Kasumi-1 (cell line): Measurements from ENCODE around the gene PLEKHG3.
"Not testable (repeated sequence)": the region's sequence is repeated elsewhere in the genome, so short reads cannot be mapped to it uniquely, and the experiment has no call there.

Experiments
- DNase-seq, 2 experiments: peaks; one replicate each; lab custom pipeline; 2025; lab: John Stamatoyannopoulos, UW

The PLEKHG3 gene

GRCh38 chr14:64688031-64688430, 16.2 kb upstream of the PLEKHG3 start:
- DNase-seq: peak; percentile 38 to 70

DNA sequence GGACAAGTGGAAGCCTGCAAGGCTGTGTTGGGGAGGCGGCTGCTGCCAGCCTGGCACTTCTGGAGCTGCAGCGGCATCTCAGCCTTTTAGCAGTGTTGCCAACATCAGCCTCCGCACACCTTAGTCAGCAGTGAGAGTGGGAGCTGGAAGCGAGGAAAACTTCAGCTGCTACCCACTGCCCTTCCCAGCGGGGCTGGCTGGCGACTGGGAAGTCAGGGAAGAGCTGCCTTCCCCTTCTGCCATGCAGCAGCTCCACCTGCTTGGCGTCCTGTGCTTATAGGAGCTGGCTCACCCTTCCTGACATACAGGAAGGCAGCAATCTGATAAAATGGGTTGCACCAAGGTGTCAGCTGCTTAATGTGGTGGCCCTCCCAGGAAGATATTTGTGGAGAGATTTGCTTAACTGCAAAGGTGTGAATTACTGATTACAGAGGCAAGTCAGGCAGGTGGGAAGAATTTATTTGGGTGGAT, 15.4 kb upstream of the PLEKHG3 start:
- DNase-seq: no peak

DNA sequence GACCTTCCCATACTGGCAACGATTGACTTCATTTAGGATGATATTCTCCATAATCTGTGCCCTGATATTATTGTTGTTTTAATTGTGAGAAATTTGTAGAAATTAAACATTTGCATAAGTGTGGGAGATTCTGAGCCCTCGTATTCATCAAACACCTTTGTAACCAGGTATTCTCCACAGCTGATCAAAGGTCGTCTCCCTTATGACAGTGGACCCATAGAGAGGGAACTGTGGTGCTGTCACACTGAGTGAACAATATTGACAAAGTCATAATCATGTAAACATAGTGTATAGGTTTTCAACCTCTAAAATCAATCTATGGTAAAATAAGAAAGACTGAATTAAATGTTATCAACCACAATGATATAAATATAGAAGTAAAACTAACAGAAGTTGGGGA, 14.9 kb upstream of the PLEKHG3 start:
- DNase-seq: no peak

DNA sequence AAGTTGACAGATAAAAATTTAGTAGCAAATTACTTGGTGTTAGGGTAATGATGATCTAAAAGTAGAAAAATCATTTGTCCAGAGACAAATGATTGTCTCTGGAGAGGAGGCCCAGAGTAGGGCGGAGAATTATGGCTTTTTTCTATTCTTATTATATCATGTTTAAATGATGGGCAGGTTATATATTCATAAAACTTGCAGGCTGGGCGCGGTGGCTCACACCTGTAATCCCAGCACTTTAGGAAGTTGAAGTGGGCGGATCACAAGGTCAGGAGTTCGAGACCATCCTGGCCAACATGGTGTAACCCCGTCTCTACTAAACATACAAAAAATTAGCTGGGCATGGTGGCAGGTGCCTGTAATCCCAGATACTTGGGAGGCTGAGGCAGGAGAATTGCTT, 13.6 kb upstream of the PLEKHG3 start:
- DNase-seq: not testable (repeated sequence)

DNA sequence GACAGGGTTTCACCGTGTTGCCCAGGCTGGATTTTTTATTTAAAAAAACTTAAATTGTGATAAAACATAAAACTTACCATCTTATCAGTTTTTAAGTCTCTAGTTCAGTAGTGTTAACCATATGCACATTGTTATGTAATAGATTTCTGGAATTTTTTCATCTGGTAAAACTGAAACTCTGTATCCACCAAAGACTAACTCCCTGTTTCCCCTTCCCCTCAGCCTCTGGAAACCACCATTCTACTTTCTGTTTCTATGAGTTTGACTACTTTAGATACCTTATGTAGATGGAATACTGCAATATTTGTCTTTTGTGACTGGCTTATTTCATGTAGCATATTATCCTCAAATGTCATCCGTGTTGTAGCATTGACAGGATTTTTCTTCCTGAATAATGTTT, 12.8 kb upstream of the PLEKHG3 start:
- no peak for DNase-seq

GRCh38 chr14:64692189-64692985, 11.8 kb upstream of the PLEKHG3 start:
- DNase-seq: no peak

GRCh38 chr14:64692986-64693809, 11.0 kb upstream of the PLEKHG3 start:
- no peak for DNase-seq

DNA sequence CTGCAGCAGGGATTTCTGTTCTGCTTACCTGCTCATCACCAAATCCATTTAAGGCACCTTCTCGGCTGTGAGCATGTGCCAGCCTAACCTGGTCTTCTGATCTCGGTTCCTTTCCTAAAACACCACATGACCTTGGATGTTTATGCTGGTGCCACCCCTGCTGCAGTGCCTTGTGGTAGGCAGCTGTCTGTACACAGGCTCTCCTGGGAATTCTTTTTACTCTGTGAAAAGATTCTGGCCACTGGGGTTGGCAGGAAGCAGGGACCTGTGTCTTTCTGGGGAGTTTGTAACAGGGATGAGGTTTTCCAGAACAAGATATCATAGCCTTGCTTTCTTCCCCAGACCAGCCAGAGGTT, 10.4 kb upstream of the PLEKHG3 start:
- no peak for DNase-seq

DNA sequence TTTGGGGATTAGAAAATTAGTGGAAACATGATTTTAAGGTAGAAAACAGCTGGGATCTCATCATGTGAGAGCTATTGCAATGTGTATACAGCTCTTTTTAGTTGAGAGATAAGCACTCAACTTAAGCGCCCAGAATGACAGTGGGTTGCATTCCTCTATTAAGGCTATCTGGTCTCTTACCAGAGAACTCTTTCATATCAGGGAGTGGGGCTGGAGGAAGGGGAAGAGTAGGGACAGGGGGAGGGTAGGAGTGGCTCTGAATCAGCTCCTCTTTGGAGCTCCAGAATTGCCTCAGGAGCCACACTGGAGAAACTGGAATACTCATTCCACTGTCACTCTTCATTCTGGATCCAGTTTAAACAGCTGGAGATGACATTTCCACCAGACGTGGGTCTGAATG, 9.2 kb upstream of the PLEKHG3 start:
- no peak for DNase-seq

- DNase-seq: no peak
Observed at GRCh38 chr14:64696355-64696857, 7.8 kb upstream of the PLEKHG3 start.

DNA sequence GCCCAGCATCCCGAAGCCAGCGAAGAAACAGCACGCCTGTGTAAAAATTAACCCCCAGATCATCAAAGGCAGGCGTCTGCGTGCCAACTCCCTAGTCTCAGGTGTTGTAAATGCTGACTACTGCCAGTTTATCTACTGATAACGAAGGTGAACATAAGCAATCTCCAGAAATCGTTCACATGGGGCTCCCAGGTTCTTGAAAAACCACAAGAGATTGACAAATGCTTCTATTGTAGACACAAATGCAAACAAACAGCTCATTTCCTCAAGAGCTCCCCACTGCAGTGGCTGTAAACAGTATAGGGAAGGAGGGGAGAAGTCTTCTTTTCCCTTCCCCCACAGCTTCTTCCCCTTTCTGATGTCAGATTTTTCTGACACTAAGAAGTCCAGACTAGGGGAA, 5.3 kb upstream of the PLEKHG3 start:
- peak; percentile 88 for DNase-seq

GRCh38 chr14:64700290-64700689, 3.9 kb upstream of the PLEKHG3 start:
- DNase-seq: no peak

DNA sequence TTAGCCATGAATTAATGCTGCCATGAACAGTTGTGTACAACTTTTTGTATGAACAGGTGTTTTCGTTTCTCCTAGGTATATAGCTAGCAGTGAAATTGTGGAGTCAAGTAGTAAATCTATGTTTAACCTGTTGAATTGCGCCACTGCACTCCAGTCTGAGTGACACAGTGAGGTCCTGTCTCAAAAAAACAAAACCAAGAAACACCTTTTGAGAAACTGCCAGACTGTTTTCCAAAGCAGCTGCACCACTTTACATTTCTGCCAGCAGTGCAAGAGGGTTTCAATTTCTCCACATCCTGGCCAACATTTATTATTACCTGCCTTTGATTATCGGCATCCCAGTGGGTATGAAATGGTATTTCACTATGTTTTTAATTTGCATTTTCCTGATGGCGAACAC, 3.3 kb upstream of the PLEKHG3 start:
- DNase-seq: no peak

- no peak for DNase-seq
Observed at GRCh38 chr14:64701660-64702059, 2.6 kb upstream of the PLEKHG3 start.

DNA sequence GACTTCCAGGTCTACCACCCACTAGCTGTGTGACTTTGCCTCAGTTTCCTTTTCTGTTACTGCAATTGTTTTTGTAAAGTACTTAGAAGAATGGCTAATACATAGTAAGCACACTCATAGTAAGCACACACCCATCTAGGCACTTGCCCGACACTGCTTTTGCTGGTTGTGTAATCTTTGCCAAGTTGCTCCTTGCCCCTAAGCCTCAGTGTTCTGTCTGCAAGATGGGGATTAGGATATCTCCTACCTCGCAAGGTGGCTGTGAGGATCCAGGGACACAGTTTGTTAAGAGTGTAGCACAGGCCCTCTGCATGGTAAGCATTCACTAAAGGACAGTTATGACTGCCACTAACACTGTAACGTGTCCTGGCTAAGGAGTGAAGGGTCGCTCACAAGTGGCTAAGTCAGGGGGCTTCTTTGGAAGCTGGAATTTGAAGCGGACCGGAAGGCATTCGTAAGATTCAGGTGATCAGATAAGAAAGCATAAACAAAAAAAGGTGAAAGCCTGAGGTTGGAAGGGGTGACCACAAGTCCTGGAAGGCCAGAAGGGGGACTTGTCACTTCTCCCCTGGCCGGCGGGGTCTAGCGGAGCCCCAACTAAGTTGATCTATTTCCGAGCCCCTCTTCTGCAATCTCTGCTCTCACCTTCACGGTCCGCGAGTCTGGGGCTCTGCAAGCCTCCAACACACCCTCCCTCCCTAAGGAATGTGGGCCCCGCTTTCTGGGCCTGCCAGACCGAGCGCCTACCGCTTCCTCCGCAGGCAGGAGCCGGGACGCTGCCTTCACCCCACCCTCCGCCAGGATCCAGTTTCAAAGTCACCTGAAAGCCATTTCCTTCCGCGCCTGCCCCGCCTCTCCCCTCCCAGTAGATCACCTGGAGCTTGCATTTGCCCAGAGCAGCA, 1.5 kb upstream of the PLEKHG3 start:
- no peak for DNase-seq

GRCh38 chr14:64703395-64704142, 655 bp upstream of the PLEKHG3 start:
- DNase-seq: peak in 1 of 2 experiments; percentile 17

DNA sequence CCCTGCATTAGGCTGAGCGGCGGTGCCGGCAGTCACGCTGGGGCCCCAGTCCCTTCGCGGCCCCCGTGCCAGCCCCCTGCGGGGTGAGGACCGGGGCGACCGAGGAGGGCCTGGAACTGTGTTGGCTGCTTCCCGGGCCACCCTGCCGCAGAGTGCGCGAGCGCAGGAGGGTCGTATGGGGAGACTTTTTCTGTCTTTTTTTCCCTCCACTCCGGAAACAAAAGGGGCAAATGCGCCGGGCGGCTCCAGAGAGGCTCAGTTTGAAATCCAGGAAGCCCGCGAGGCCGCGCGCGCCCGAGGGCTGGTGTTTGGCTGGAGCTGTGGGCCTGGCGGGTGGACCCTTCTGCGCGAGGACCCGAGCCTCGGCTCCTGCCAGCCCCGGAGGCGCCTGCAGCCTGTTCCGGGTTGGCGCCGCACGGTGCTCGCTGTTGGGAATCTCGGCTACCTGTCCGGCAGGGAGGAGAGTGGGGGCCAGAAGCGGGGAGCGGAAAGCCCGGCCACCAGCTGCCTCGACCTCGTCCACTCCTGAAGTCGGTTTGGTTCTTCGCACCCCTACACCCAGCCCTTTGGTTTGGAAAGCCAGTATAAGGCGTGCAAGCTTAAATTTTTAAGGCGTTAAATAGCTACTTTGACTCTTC, 638 bp downstream of the PLEKHG3 start:
- peak in 1 of 2 experiments; percentile 21 for DNase-seq

- DNase-seq: peak; percentile 64 to 82
Observed at GRCh38 chr14:64705381-64706118, 1.3 kb downstream of the PLEKHG3 start.

GRCh38 chr14:64706119-64706592, 1.9 kb downstream of the PLEKHG3 start:
- DNase-seq: no peak
